Liver (tissue), 9 donors: ENCODE data around the gene PADI6. TPM values are rescaled to one million over a fixed set of nuclear protein-coding genes. Genes with fewer than 3 reads are reported as not detected.

Experiments
- DNase-seq: peaks from one replicate; pipeline ENCODE4 v3.0.0-alpha.2; 2017; ENCODE audit warnings: low spot score
- H3K27ac ChIP-seq, 2 donors: one replicate each; pipeline ENCODE4 v1.7.0; 2013; ENCODE audit warnings: inconsistent platforms in 2 of 2, low read length in 2 of 2, control low read depth in 1 of 2, low read depth in 1 of 2, mild to moderate bottlenecking in 1 of 2
- H3K27me3 ChIP-seq, 4 donors: one replicate each; pipeline versions ENCODE4 v1.6.1 to v1.7.0; 2013; ENCODE audit warnings: low read length in 3 of 4, inconsistent platforms in 1 of 4, mild to moderate bottlenecking in 1 of 4, moderate library complexity in 1 of 4; ENCODE audit not compliant: control insufficient read depth in 4 of 4, insufficient read depth in 4 of 4
- H3K36me3 ChIP-seq, 4 donors: one replicate each; pipeline versions ENCODE4 v1.6.1 to v1.7.0; 2013; ENCODE audit warnings: low read length in 3 of 4, mild to moderate bottlenecking in 3 of 4, low read depth in 1 of 4, moderate library complexity in 1 of 4; ENCODE audit not compliant: control insufficient read depth in 4 of 4, insufficient read depth in 3 of 4
- H3K4me1 ChIP-seq, 4 donors: one replicate each; pipeline versions ENCODE4 v1.6.1 to v1.7.0; 2013; ENCODE audit warnings: low read length in 3 of 4, mild to moderate bottlenecking in 3 of 4, moderate library complexity in 1 of 4; ENCODE audit not compliant: control insufficient read depth in 4 of 4, insufficient read depth in 4 of 4
- H3K4me3 ChIP-seq, 3 donors: one replicate each; pipeline versions ENCODE4 v1.6.1 to v1.7.0; 2013; ENCODE audit warnings: low read length in 3 of 3, control low read depth in 1 of 3, low read depth in 1 of 3, mild to moderate bottlenecking in 1 of 3
- H3K9ac ChIP-seq, 2 donors: one replicate each; pipeline ENCODE4 v1.7.0; 2013; ENCODE audit warnings: low read length in 2 of 2, mild to moderate bottlenecking in 2 of 2, moderate library complexity in 2 of 2, control low read depth in 1 of 2, low read depth in 1 of 2
- H3K9me3 ChIP-seq, 4 donors: one replicate each; pipeline versions ENCODE4 v1.6.1 to v1.7.0; 2013; ENCODE audit warnings: low read length in 3 of 4; ENCODE audit not compliant: control insufficient read depth in 4 of 4
- ATF3 ChIP-seq: IDR thresholded peaks from 2 replicates; pipeline ENCODE4 v1.6.1; 2016; ENCODE audit warnings: antibody characterized with exemption
- CTCF ChIP-seq: fragments of 150-350 bp; IDR thresholded peaks from 2 replicates; pipeline ENCODE4 v1.5.1; 2017; ENCODE audit warnings: improper control_type of control experiment, low read depth, low read length; ENCODE audit not compliant: missing input control
- EGR1 ChIP-seq, 2 donors: IDR thresholded peaks; 2 replicates each; pipeline ENCODE4 v1.6.1; 2016 to 2018; ENCODE audit warnings: antibody characterized with exemption in 2 of 2, low read depth in 2 of 2
- GABPA ChIP-seq, 2 donors: IDR thresholded peaks in 1 of 2; conservative IDR thresholded peaks in 1 of 2; 2 replicates each; pipeline ENCODE4 v1.6.1; 2016; ENCODE audit warnings: antibody characterized with exemption in 2 of 2, mild to moderate bottlenecking in 1 of 2, moderate library complexity in 1 of 2
- HNF4G ChIP-seq: IDR thresholded peaks from 2 replicates; pipeline ENCODE4 v1.6.1; 2016; ENCODE audit warnings: antibody characterized with exemption
- JUND ChIP-seq, 2 donors: IDR thresholded peaks; 2 replicates each; pipeline ENCODE4 v1.6.1; 2016; ENCODE audit warnings: antibody characterized with exemption in 2 of 2
- NR2F2 ChIP-seq: IDR thresholded peaks from 2 replicates; pipeline ENCODE4 v1.6.1; 2016; ENCODE audit warnings: antibody characterized with exemption
- RAD21 ChIP-seq, 2 donors: IDR thresholded peaks; 2 replicates each; pipeline ENCODE4 v1.6.1; 2016; ENCODE audit warnings: antibody characterized with exemption in 2 of 2, mild to moderate bottlenecking in 2 of 2
- REST ChIP-seq: IDR thresholded peaks from 2 replicates; pipeline ENCODE4 v1.6.1; 2016; ENCODE audit warnings: antibody characterized with exemption, mild to moderate bottlenecking
- RXRA ChIP-seq, 2 donors: IDR thresholded peaks; 2 replicates each; pipeline ENCODE4 v1.6.1; 2017 to 2018; ENCODE audit warnings: antibody characterized with exemption in 2 of 2, mild to moderate bottlenecking in 1 of 2
- SP1 ChIP-seq: IDR thresholded peaks from 2 replicates; pipeline ENCODE4 v1.6.1; 2018; ENCODE audit warnings: antibody characterized with exemption, mild to moderate bottlenecking
- TAF1 ChIP-seq: conservative IDR thresholded peaks from 2 replicates; pipeline ENCODE4 v1.6.1; 2016; ENCODE audit warnings: antibody characterized with exemption, mild to moderate bottlenecking
- YY1 ChIP-seq: IDR thresholded peaks from 2 replicates; pipeline ENCODE4 v1.6.1; 2016; ENCODE audit warnings: antibody characterized with exemption, mild to moderate bottlenecking
- WGBS: extraction: QIAGEN DNeasy Blood & Tissue Kit; methylation state at CpG from one replicate; pipeline ENCODE4 v1.1.7; 2013; 5-methylcytosine and 5-hydroxymethylcytosine counted together
- polyA plus RNA-seq, 2 donors: library from polyadenylated mRNA; stranded (reverse) in 1 of 2; unstranded in 1 of 2; fragments of 200-250 nt in 1 of 2; fragments of >200 nt in 1 of 2; fragmentation: Nextera tagmentation in 1 of 2; extraction: Ambion mirVana in 1 of 2; gene quantifications; one replicate each; pipeline versions ENCODE4 v1.2.1 to v1.2.3, GENCODE V29; 2013 to 2015
- total RNA-seq, 2 donors: library from RNA; depleted of rRNA; stranded (reverse); fragments of >200 nt; gene quantifications; one replicate each; pipeline ENCODE4 v1.2.3, GENCODE V29; 2014
- donor health status: healthy.
- donor health status: healthy.
- donor health status: healthy.
- donor health status: healthy.
- donor health status: healthy.

Gene PADI6
- total and polyA plus RNA-seq, 4 donors, result not detected

- DNase-seq, result no peak
- Histone ChIP-seq H3K9ac (no peak overlapping the region), H3K4me1 (no peaks in the 10 kb centered on the region)
Measured at GRCh38 chr1:17381161-17381560, 9.2 kb downstream of the PADI6 start.

GRCh38 chr1:17392199-17392740, 20.3 kb downstream of the PADI6 start:
- Histone ChIP-seq H3K27me3 (no peaks in the 10 kb centered on the region), H3K27ac (no peak overlapping the region), H3K9me3 (no peaks in the 10 kb centered on the region), H3K36me3 (no peaks in the 10 kb centered on the region), H3K9ac (no peak overlapping the region), H3K4me3 (no peak overlapping the region), H3K4me1 (no peaks in the 10 kb centered on the region)
- TF ChIP-seq GABPA (IDR thresholded peaks at IDR 0.05 in 1 of 2, conservative IDR thresholded peaks at IDR 0.05 in 1 of 2) (no peak), JUND (IDR thresholded peaks at IDR 0.05) (no peak), RAD21 (IDR thresholded peaks at IDR 0.05) (no peak), ATF3 (no peak), RXRA (IDR thresholded peaks at IDR 0.05) (no peak), SP1 (no peak), TAF1 (no peak), YY1 (no peak)
- 86% methylated on average over 10 of the region's 10 CpGs for WGBS
- no peak for DNase-seq

More at GRCh38 chr1:17381161-17381560, 9.2 kb downstream of the PADI6 start:
- WGBS, result 84% methylated on average over 2 of the region's 2 CpGs
- Histone ChIP-seq H3K9me3 (no peaks in the 10 kb centered on the region), H3K4me3 (no peak overlapping the region), H3K27me3 (no peaks in the 10 kb centered on the region), H3K36me3 (no peaks in the 10 kb centered on the region), H3K27ac (no peak overlapping the region)
- TF ChIP-seq GABPA (IDR thresholded peaks at IDR 0.05 in 1 of 2, conservative IDR thresholded peaks at IDR 0.05 in 1 of 2) (no peak), RXRA (IDR thresholded peaks at IDR 0.05) (no peak), HNF4G (no peak), SP1 (no peak), EGR1 (IDR thresholded peaks at IDR 0.05; ENCODE audit: low read depth in 2 of 2) (no peak), RAD21 (IDR thresholded peaks at IDR 0.05) (no peak), JUND (IDR thresholded peaks at IDR 0.05) (no peak), CTCF (no peak), YY1 (no peak), TAF1 (no peak)

- no peak overlapping the region for H3K27ac ChIP-seq
- no peak overlapping the region for H3K4me3 ChIP-seq
- no peaks in the 10 kb centered on the region for H3K27me3 ChIP-seq
- TF ChIP-seq REST (no peak), EGR1 (IDR thresholded peaks at IDR 0.05; ENCODE audit: low read depth in 2 of 2) (no peak), NR2F2 (no peak), SP1 (no peak), CTCF (no peak)
- no peaks in the 10 kb centered on the region for H3K4me1 ChIP-seq
- WGBS, result 86% methylated on average over 8 of the region's 8 CpGs
- no peak overlapping the region for H3K9ac ChIP-seq
- H3K9me3 ChIP-seq, result no peaks in the 10 kb centered on the region
- H3K36me3 ChIP-seq, result no peaks in the 10 kb centered on the region
- DNase-seq, result no peak
Measured at GRCh38 chr1:17393230-17393629, 21.2 kb downstream of the PADI6 start.
